ENCODE data around the gene RUSF1. TPM values are rescaled to one million over a fixed set of nuclear protein-coding genes. Genes with fewer than 3 reads are reported as not detected.
A peak's percentile ranks its signal among the peaks of the same experiment; 100 is the strongest.

RUSF1 gene
- total RNA-seq, 1 donor = 45.5 TPM

DNA sequence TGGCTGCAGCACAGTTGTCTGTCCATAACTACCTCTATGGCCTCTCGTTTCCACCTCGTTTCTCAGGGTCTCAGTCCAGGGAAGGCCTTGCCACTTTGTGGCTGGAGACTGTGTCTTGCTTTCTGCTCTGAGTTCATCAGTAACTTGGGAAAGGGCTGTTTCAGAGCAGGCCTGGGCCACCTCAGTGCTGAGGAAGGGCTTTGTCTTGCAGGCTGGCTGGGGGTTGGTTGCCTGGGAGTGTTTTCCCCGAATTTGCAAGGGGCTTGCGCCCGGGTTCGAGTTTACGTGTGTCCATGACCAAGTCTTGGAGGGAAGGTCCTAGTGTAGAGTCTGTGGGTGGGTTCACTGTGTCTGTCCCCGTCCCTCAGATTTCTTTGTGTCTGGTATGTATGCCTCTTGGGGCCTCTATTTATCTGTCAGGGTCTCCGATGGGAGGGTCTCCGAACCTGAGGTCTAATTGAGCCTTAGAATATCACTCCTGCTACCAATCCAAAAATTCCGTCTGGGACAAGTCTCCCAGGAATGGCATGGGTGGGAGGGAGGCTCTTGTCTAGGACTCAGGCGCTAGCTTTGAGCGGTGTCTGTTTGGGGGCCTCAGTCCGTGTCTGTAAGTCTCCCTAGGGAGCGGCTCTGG lies 36.8 kb downstream of the RUSF1 start:
- TF ChIP-seq, protein P1, sequence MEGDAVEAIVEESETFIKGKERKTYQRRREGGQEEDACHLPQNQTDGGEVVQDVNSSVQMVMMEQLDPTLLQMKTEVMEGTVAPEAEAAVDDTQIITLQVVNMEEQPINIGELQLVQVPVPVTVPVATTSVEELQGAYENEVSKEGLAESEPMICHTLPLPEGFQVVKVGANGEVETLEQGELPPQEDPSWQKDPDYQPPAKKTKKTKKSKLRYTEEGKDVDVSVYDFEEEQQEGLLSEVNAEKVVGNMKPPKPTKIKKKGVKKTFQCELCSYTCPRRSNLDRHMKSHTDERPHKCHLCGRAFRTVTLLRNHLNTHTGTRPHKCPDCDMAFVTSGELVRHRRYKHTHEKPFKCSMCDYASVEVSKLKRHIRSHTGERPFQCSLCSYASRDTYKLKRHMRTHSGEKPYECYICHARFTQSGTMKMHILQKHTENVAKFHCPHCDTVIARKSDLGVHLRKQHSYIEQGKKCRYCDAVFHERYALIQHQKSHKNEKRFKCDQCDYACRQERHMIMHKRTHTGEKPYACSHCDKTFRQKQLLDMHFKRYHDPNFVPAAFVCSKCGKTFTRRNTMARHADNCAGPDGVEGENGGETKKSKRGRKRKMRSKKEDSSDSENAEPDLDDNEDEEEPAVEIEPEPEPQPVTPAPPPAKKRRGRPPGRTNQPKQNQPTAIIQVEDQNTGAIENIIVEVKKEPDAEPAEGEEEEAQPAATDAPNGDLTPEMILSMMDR (IDR thresholded peaks at IDR 0.05; ENCODE audit: insufficient read depth, low read length) = no peak
- no peak for DNase-seq (ENCODE audit: low read depth)
- peak overlapping the region; percentile 82 for H3K4me3 ChIP-seq (ENCODE audit: low read depth, low read length)

DNA sequence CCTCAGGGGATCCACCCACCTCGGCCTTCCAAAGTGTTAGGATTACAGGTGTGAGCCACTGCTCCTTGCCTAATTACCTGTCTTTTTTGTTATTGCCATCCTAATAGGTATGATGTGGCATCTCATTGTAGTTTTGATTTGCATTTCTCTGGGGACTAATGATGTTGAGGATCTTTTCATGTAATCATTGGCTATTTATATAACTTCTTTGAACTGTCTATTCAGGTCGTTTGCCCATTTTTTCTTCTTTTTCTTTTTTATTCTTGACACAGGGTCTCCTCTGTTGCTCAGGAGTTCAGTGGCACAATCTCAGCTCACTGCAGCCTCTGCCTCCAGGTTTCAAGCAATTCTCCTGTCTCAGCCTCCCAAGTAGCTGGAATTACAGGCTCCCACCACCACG lies 37.6 kb downstream of the RUSF1 start:
- DNase-seq (ENCODE audit: low read depth) = no peak
- TF ChIP-seq, protein P1 (IDR thresholded peaks at IDR 0.05; ENCODE audit: insufficient read depth, low read length) = no peak
- H3K4me3 ChIP-seq (ENCODE audit: low read depth, low read length) = no peak overlapping the region

DNA sequence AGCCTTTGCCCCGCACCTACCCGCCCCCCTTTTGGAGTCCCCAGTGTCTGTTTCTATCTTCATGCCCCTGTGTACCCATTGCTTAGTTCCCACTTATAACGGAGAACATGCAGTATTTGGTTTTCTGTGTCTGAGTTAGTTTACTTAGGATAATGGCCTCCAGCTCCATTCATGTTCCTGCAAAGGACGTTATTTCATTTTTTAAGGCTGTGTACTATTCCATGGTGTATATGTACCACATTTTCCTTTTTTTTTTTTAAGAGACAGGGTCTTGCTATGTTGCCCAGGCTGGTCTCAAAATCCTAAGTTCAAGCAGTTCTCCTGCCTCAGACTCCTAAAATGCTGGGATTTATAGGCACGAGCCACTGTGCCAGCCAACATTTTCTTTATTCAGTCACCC lies 40.3 kb downstream of the RUSF1 start:
- DNase-seq (ENCODE audit: low read depth) = no peak
- TF ChIP-seq, protein P1 (IDR thresholded peaks at IDR 0.05; ENCODE audit: insufficient read depth, low read length) = no peak
- H3K4me3 ChIP-seq (ENCODE audit: low read depth, low read length) = no peak overlapping the region

DNA sequence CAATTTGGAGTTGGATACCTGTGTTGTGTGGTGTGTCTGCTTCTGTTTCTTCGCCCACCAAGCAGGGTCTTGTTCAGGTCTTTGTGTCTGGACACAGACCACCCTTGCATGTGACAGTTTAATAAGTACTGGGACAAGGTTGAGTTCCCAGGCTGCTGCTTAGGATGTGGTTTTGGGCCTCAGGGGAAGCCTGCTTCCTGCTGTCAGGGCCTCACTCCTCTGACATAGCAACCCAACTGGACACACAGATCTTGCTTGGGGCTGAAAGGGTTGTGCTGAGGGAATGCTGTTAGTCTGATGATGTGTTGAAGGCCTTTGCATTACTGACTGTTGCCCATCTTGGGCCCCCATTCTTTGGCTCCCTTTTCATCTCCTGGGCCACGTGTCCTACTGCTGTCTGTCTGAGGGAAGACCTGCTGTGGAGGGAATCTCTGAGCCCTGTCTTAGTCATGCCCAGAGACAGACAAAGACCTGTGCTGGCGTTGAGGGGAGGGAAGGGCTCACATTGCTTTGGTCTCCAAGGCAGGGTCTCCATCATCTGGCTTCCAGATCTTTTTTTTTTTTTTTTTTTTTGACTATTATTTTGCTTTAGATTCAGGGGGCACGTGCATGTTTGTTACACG lies 40.9 kb downstream of the RUSF1 start:
- no peak overlapping the region for H3K4me3 ChIP-seq (ENCODE audit: low read depth, low read length)
- no peak for DNase-seq (ENCODE audit: low read depth)
- TF ChIP-seq, protein P1 (IDR thresholded peaks at IDR 0.05; ENCODE audit: insufficient read depth, low read length) = no peak

DNA sequence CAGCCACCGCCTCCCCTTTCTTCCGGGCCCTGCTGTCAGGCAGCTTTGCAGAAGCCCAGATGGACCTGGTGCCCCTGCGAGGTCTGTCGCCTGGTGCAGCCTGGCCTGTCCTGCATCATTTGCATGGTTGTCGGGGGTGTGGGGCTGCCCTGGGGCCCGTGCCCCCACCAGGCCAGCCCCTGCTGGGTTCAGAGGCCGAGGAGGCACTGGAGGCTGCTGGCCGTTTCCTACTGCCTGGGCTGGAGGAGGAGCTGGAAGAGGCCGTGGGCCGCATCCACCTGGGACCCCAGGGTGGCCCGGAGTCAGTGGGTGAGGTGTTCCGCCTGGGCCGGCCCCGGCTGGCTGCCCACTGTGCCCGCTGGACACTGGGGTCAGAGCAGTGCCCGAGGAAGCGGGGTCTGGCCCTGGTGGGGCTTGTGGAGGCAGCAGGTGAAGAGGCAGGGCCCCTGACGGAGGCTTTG lies 41.8 kb downstream of the RUSF1 start:
- DNase-seq (ENCODE audit: low read depth) = no peak
- H3K4me3 ChIP-seq (ENCODE audit: low read depth, low read length) = no peak overlapping the region
- TF ChIP-seq, protein P1 (IDR thresholded peaks at IDR 0.05; ENCODE audit: insufficient read depth, low read length) = no peak

DNA sequence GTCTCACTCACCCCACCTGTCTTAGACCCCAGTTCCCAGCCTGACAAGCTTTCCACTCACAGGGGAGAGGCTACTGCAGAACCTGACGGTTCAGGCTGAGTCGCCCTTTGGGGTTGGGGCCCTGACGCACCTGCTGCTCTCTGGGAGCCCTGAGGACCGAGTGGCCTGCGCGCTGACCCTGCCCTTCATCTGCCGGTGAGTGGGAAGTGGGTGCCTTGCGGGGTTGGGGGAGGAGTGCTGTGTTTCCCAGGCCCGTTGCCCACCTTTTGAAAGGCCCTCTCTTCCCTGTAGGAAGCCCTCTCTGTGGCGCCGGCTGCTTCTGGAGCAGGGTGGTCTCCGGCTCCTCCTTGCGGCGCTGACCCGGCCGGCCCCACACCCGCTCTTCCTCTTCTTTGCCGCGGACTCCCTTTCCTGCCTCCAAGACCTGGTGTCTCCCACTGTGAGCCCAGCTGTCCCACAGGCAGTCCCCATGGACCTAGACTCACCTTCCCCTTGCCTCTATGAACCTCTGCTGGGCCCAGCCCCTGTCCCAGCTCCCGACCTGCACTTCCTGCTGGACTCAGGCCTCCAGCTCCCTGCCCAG lies 42.3 kb downstream of the RUSF1 start:
- DNase-seq (ENCODE audit: low read depth) = no peak
- no peak overlapping the region for H3K4me3 ChIP-seq (ENCODE audit: low read depth, low read length)
- TF ChIP-seq, protein P1 (IDR thresholded peaks at IDR 0.05; ENCODE audit: insufficient read depth, low read length) = no peak
